RWPE1 (cell line): ENCODE results near the gene ZNF81.

Experiments used
- CTCF ChIA-PET: fragments of 350-600 bp; sonication (Branson Sonifier 250); formaldehyde crosslinking; extraction: SDS; loops from one replicate; lab custom pipeline; 2021; lab: Yijun Ruan, JAX
- POLR2A ChIA-PET: fragments of 400-600 bp; formaldehyde crosslinking; extraction: SDS; loops from one replicate; lab custom pipeline; 2020; ENCODE audit warnings: antibody characterized with exemption; ENCODE audit not compliant: low non-redundant PET; lab: Yijun Ruan, JAX
- DNase-seq: peaks from one replicate; pipeline ENCODE4 v3.0.0; 2012; ENCODE audit warnings: low spot score
- H3K27ac ChIP-seq: fragments of 450-650 bp; 2 replicates; pipeline ENCODE4 v1.5.1; 2017
- CTCF ChIP-seq: fragments of 450-650 bp; conservative IDR thresholded peaks from 2 replicates; pipeline ENCODE4 v1.5.1; 2017; ENCODE audit warnings: low read depth, mild to moderate bottlenecking

The ZNF81 gene

GRCh38 chrX:47880927-47881326, 44.2 kb downstream of the ZNF81 start:
- TF ChIP-seq CTCF, result no peak
- CTCF ChIA-PET, result no interaction called here

GRCh38 chrX:47885501-47885900, 48.8 kb downstream of the ZNF81 start:
- no peak for DNase-seq
- ChIA-PET CTCF (no interaction called here), POLR2A (no interaction called here)
- H3K27ac ChIP-seq, result no peak overlapping the region
- TF ChIP-seq CTCF, result no peak

More at GRCh38 chrX:47880927-47881326, 44.2 kb downstream of the ZNF81 start:
- POLR2A ChIA-PET, result no interaction called here
- H3K27ac ChIP-seq, result no peak overlapping the region
- DNase-seq, result no peak

GRCh38 chrX:47898024-47898423, 61.3 kb downstream of the ZNF81 start:
- no peak for TF ChIP-seq CTCF
- ChIA-PET POLR2A (no interaction called here), CTCF (no interaction called here)
- DNase-seq, result no peak
- no peak overlapping the region for H3K27ac ChIP-seq

- TF ChIP-seq CTCF, result no peak
- DNase-seq, result no peak
- no peak overlapping the region for H3K27ac ChIP-seq
- POLR2A ChIA-PET, result no interaction called here
- CTCF ChIA-PET, result no interaction called here
Measured at GRCh38 chrX:47900833-47901232, 64.1 kb downstream of the ZNF81 start.

- H3K27ac ChIP-seq, result no peak overlapping the region
- TF ChIP-seq CTCF, result no peak
- DNase-seq, result no peak
- CTCF ChIA-PET, result no interaction called here
- POLR2A ChIA-PET, result no interaction called here
Measured at GRCh38 chrX:47902161-47902560, 65.5 kb downstream of the ZNF81 start.

GRCh38 chrX:47915886-47916493, 79.3 kb downstream of the ZNF81 start:
- no peak for TF ChIP-seq CTCF
- no peak overlapping the region for H3K27ac ChIP-seq
- POLR2A ChIA-PET, result no interaction called here
- no peak for DNase-seq
- CTCF ChIA-PET, result no interaction called here
